Measurements from ENCODE around the gene RWDD3. TPM values are rescaled to one million over a fixed set of nuclear protein-coding genes. Genes with fewer than 3 reads are reported as not detected.

RWDD3 gene, protein sequence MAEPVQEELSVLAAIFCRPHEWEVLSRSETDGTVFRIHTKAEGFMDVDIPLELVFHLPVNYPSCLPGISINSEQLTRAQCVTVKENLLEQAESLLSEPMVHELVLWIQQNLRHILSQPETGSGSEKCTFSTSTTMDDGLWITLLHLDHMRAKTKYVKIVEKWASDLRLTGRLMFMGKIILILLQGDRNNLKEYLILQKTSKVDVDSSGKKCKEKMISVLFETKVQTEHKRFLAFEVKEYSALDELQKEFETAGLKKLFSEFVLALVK
- 21.7 TPM for total RNA-seq

GRCh38 chr1:95233737-95234500, at the start of gene RWDD3:
Gene RWDD3 (plus strand): TSS chr1:95234210. CDS start chr1:95234231, 21 bp downstream.

Other genes with a start within 250 kb of the RWDD3 start
- gene ALG14, start 161.3 kb upstream of the RWDD3 start, total RNA-seq, result 4.3 TPM
- 10.0 TPM for gene TLCD4, start 116.9 kb upstream of the RWDD3 start, total RNA-seq

Data from metanephros (tissue), 1 donor.